Measurements from ENCODE around the gene PLCB1.

DNA sequence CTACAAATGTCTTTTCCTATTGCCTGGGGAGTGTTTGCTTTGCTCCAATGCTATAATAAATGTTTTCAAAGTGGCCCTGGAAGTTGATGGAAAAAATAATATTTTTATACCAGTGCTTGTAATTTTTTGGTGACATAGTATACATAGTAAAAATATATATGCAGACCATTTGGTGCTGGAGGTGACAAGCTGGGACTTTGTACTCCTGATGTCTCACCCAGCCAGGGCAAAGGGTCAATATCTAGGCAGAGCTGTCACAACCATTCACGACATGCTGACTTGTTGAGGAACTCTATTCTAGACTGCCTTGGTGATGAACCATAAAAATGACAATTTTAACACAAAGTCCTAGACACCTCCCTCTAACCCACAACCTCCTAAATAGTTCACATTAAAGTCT lies 203.0 kb downstream of the PLCB1 start:
- TF ChIP-seq CTCF (IDR thresholded peaks at IDR 0.05; ENCODE audit: low read depth, low read length, poor library complexity, severe bottlenecking) (no peak), EZH2phosphoT487 (IDR thresholded peaks at IDR 0.05; ENCODE audit: borderline replicate concordance, low read length) (no peak)
